Endothelial cell of umbilical vein (primary cell): ENCODE measurements around the gene SYNPO.

Experiments
- CTCF ChIP-seq, 2 donors: IDR thresholded peaks; 1 replicate in 1 of 2; 2 replicates in 1 of 2; pipeline ENCODE4 v1.5.1; 2011; ENCODE audit warnings: low read length in 2 of 2, mild to moderate bottlenecking in 2 of 2, moderate library complexity in 2 of 2, control low read depth in 1 of 2, inconsistent platforms in 1 of 2, low read depth in 1 of 2; ENCODE audit not compliant: insufficient read depth in 1 of 2; ENCODE audit errors: extremely low read depth in 1 of 2
- EZH2 ChIP-seq: IDR thresholded peaks from 2 replicates; pipeline ENCODE4 v1.6.1; 2012; ENCODE audit warnings: borderline replicate concordance, low read depth, mild to moderate bottlenecking, moderate library complexity, low read length, inconsistent platforms; ENCODE audit not compliant: severe bottlenecking
- MYC ChIP-seq: IDR thresholded peaks from one replicate; pipeline ENCODE4 v1.6.1; 2011; ENCODE audit warnings: mild to moderate bottlenecking, low read depth, low read length
- POLR2AphosphoS5 ChIP-seq: IDR thresholded peaks from 2 replicates; pipeline ENCODE4 v1.6.1; 2012; ENCODE audit warnings: low read depth, mild to moderate bottlenecking, control low read depth, low read length, moderate library complexity; ENCODE audit not compliant: insufficient read depth
- TF ChIP-seq, protein P1 (sequence below): IDR thresholded peaks from 2 replicates; pipeline ENCODE4 v1.6.1; 2011; ENCODE audit not compliant: insufficient read depth, insufficient read length

DNA sequence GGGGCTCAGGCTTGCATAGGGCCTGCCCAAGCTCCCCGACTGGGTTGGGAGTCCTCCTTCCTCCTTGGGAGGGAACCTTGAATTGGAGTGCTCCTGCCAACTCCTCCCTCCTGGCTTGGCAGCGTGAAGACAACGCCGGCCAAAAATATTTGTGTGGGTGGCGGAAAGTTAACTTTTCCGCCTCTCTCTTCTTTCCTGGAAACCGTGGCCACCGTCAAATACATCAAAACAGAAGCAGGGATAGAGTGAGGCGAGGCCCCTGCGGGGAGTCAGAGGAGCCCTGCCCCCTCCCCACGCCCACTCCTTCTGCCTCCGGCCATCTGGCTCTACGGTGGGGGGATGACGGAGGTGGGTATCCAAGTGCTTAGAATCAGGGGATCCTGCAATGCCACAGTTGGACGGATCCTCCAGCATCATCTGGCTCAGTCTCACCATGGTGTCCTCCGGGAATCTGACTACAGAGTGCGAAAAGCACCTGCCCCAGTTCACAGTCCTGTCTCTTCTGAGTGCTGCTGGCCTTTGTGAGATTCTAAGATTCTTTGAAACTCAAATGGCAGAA lies 25.2 kb upstream of the SYNPO start:
- TF ChIP-seq CTCF (IDR thresholded peaks at IDR 0.05; ENCODE audit: extremely low read depth in 1 of 2, insufficient read depth in 1 of 2, low read depth in 1 of 2, low read length in 2 of 2) (no peak), EZH2 (no peak), MYC (no peak), POLR2AphosphoS5 (no peak)
- TF ChIP-seq, protein P1, sequence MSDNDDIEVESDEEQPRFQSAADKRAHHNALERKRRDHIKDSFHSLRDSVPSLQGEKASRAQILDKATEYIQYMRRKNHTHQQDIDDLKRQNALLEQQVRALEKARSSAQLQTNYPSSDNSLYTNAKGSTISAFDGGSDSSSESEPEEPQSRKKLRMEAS, result no peak
